NCI-H1436 (cell line): ENCODE results near the gene PPIP5K1.
"Not testable (repeated sequence)": the region's sequence is repeated elsewhere in the genome, so short reads cannot be mapped to it uniquely, and the experiment has no call there.

ENCODE experiments used
- DNase-seq: peaks from one replicate; lab custom pipeline; 2025; lab: John Stamatoyannopoulos, UW

PPIP5K1 gene

DNA sequence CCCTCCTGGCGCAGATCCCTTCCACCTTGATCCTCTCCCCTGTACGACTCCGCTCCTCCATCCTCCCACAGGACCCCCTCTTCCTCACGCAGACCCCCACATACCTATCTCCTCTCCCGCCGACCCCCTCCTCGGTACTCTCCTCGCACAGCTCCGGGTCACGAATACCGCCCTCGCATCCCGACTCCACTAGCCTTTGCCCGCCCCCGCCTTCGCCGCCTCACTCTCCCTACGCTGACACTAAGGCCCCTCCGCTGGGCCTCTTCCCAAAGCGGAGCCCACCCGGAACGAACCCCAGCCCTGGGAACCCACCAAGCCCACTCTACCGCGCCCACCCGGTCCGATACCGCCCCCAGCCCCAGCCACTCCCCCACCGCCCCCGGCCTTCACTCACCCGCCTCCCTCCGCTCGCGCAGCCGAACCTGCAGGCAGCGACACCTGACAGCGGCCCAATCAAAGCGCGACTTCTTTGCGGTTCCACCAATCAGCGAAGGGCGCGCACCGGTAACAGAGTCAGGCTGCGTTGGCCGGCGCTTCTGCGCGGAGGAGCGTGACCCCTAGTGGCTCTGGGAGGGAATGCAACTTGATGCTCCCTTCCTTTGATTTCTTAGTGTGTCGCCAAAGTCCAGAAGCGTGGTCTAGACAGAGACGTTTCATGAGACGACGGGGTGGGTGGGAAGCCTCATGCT is at the start of gene PPIP5K1:
PPIP5K1 (minus strand) TSS at position 431 of the 689 bp plus-strand sequence. CDS start 5,704 bp downstream, outside the sequence.
- DNase-seq = not testable (repeated sequence)

DNA sequence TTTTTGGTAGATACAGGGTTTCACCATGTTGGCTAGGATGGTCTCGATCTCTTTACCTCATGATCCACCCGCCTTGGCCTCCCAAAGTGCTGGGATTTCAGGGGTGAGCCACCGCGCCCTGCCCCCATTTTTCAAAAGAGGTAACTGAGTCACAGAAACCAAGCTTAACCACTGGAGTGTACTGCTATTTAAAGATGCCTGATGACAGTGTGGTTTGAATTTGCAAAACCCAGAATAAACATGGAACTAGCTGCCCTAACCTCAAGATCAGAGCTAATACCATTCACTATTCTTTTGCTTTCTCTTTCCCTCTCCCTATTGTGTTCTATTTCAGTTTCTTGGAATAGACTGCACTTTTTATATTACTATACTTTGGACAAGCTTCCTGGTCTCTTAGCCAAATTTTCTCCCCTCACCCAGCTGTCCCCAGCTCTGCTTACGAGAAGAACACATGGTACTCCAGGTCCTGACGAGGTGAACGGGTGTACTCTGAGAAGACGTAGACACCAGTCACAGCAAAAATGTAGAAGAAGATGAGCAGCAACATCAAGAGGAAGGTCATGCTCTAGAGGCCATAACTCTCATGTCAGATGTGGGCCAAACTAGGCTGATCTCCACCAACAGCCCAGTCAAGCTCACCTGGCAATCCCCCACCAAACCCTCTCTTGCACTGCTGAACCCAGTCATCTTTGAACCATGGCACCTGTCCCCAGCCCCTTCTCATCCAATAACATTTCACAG is 48.6 kb upstream of the PPIP5K1 start:
- DNase-seq = not testable (repeated sequence)

GRCh38 chr15:43626937-43627336 is 36.9 kb upstream of the PPIP5K1 start:
- not testable (repeated sequence) for DNase-seq

DNA sequence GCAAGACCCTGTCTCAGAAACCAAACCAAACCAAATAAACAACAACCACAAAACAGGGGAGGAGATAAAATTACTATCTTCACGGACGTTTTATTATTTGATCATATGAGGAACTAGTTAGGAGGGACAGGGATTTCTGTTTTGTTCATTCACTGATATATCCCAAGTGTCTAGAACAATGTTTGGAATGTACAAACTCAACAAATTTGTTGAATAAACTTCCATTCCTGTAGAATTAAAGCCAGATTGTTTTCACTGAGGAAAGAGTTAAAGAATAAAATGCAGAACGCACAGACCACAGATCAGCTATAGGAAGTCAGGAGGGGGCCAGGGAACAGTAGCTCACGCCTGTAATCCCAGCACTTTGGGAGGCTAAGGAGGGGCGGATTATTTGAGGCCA is 35.1 kb upstream of the PPIP5K1 start:
- DNase-seq = no peak

DNA sequence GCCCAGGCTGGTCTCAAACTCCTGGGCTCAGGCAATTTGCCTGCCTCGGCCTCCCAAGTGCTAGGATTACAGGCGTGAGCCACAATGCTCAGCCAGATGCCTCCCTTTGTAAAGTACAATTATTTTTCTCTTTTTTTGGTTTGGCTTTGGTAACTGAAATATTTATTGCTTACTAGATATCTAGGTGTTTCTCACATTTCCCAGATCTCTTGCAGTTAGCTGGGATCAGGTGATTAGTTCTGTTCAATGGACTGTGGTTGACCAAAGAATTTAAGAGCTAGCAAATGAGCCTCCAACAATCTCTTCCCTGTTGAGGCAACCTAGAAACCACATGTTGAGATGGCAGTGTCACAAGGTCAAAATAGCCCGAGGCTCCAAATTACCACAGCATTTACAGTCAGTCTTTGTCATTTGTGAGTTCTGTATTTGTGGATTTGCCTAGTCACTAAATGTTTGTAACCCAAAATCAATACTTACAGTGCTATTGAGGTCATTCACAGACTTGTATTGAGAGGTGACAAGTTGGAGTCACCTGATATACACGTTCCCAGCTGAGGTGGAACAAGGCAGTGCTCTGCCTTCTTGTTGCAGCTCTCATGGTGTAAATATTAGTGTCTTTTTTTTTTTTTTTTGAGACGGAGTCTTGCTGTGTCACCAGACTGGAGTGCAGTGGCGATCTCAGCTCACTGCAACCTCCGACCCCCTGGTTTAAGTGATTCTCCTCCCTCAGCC is 32.2 kb upstream of the PPIP5K1 start:
- not testable (repeated sequence) for DNase-seq

- not testable (repeated sequence) for DNase-seq
Observed at GRCh38 chr15:43618700-43619099, 28.7 kb upstream of the PPIP5K1 start, which contains the start of gene STRC. Gene STRC (minus strand): TSS chr15:43618800. CDS start chr15:43618722, 78 bp downstream.

GRCh38 chr15:43617750-43618149 is 27.7 kb upstream of the PPIP5K1 start:
- not testable (repeated sequence) for DNase-seq

GRCh38 chr15:43602233-43602632 is 12.2 kb upstream of the PPIP5K1 start:
- peak; percentile 4 for DNase-seq

- not testable (repeated sequence) for DNase-seq
Observed at GRCh38 chr15:43600200-43600599, 10.2 kb upstream of the PPIP5K1 start.

DNA sequence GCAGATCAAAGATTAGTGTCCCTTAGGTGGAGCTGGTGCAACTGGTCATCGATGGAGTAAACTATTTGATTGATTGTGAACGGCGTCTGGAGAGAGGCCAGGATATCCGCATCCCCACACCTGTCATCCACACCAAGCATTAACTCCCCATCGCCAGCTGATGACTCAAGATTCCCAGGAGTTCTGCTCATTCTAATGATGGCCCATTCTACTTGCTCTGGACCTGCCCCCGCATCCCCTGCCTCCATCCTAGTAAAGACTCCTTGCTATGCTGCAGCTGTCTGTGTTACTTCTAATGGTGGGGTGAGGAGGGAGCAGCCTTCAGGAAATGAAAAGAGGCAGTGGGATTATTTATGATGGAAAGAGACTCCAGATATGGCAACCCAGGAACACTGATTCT is 9.1 kb upstream of the PPIP5K1 start:
- not testable (repeated sequence) for DNase-seq

DNA sequence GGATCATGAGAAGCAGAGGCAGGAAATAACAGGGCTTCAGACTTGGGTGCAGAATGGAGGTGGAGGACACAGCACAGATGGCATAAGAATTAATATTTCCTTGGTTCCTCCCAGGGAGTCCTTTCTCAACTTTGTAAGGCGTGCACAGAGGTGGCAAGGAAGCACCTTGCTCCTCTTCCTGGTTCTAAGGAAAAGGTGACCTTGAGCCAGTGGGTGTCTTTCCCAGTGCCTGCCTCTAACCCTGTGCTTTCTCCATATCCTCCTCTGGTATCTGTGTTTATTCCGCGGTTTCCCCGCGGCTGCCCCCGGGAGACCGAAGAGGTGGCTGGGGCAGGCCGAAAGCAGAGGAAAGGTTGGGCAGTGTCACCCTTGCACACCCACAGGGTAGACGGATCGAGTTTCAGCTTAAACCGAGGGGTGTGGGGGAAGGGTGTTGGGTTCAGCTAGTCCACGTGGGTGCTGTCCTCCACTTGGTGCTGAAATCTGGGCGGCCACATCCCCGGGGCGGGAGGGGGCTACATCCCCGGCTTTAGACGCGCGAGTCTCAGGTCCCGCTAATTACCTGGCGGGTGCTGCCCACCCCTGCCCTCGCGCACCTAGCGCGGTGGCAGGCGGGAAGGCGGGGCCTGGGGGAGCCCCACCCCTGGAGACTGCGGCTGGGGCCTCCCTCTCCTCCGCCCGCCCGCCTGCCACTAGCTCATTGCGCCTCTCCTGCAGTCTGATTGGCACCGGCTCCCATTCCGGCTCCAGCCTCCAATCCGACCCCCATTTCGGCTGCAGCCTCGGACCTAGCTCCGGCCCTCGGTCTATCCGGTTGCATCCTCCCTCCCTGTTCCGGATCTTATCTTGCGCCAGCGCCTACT is 3.6 kb upstream of the PPIP5K1 start, which contains the start of gene CKMT1B:
CKMT1B (plus strand) TSS at position 700 of the 863 bp plus-strand sequence. CDS start 192 bp downstream, outside the sequence.
- DNase-seq = not testable (repeated sequence)

DNA sequence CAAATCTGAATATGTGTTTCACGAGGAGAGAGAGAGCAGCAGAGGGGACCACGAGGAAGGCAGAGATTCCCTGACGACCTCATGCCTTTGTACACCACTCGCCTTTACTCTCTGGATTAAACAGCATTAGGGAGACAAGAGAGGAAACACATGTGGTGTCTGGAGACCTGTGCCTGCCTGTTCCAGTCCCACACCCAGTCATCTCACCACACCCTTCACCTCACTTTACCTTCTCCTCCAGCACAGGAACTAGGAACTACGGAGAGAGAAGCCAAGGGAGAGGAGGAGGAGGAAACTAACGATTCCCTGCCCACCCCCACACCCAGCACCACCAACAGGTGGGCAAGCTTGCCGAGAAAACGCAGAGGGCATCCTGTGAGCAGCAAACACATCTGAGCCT is 2.8 kb upstream of the PPIP5K1 start:
- DNase-seq = not testable (repeated sequence)

DNA sequence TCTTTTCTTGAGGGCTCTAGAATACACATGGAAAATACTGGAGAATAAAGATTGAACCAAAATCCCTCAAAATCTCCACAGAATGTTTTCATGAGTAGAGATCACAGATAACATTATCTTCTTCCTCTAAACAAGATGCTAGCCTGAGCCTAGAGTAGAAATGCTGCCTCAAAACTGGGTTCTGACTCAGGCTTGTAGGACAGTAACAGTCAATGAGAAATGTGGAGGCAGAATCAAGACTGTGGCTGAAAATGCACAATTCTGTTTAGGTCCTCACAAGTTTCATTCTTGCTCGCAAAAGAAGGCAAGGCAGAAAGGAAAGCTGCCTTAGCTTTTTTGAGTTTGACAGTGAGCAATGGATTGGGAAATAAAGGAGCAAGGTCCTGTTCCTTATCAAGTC is 15.4 kb downstream of the PPIP5K1 start:
- not testable (repeated sequence) for DNase-seq

GRCh38 chr15:43566615-43567014 is 23.4 kb downstream of the PPIP5K1 start:
- DNase-seq = not testable (repeated sequence)

GRCh38 chr15:43563793-43564192 is 26.2 kb downstream of the PPIP5K1 start:
- not testable (repeated sequence) for DNase-seq

DNA sequence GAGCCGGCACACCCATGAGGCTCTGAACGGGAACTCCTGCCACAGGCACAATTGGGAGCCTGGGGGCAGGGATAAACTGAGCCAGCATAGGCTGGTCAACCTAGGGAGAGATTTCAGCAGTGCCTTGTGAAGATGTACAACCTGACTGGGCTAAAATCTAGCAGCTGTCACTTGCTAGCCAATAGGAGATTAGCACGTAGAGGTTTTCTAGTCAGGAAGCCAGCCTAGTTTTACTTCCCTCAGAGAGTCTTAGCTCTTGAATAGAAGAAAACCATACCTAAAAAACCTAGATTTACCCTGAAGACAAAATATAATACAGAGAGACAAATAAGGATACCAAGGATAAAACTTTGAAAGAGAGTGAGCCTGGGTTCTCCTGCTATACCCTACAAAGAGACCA is 27.3 kb downstream of the PPIP5K1 start:
- not testable (repeated sequence) for DNase-seq

DNA sequence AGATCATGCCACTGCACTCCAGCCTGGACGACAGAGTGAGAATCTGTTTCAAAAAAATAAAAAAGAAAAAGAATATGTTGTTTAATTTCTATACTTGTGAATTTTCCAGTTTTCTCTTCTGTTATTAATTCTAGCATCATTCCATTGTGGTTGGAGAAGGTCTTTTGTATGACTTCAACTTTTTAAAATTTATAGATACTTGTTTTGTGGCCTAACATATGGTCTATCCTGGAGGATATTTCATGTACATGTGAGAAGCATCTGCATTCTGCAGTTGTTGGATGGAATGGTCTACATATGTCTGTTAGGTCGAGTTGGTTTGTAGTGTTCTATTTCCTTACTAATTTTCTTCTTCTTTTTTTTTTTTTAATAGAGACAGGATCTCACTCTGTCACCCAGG is 37.0 kb downstream of the PPIP5K1 start:
- DNase-seq = no peak

DNA sequence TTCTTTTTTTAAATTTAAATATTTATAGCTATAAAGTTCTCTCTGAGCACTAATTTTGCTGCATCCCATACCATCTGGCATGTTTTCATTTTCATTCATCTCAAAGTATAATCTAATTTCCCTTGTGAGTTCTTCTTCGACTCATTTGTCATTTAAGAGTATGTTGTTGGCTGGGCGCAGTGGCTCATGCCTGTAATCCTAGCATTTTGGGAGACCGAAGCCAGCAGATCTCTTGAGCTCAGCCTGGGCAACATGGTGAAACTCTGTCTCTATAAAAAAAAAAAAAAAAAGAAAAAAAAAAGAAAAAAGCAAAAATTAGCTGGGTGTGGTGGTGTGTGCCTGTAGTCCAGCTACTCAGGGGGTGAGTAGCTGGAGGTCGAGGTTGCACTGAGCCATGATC is 37.8 kb downstream of the PPIP5K1 start:
- DNase-seq = no peak

- DNase-seq = no peak
Observed at GRCh38 chr15:43550527-43551363, 39.3 kb downstream of the PPIP5K1 start.

DNA sequence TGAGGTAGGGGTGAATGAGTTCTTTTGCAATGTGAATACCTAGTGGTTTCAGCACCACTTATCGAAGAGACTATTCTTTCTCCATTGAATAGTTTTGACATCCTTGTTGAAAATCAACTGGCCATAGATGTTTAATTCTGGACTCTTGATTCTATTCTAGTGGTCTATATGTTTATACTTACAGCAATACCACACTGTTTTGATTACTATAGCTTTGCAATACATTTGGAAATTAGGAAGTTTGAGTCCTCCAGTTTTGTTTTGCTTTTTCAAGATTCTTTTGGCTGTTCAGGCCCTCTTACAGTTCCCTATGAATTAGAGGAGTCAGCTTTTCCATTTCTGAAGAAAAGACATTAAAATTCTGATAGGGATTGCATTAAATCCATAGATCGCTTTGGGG is 42.5 kb downstream of the PPIP5K1 start:
- DNase-seq = no peak
